ENCODE results near the gene SHB. TPM values are rescaled to one million over a fixed set of nuclear protein-coding genes. Genes with fewer than 3 reads are reported as not detected.

SHB gene
- total and polyA plus RNA-seq, 2 of the 13 experiments (the other 11 are each of a cell fraction or from before 2014, with no cell fraction given), result 19.4 to 20.7 TPM

- peak; percentile 87 for TF ChIP-seq ZNF687 (CRISPR knock-in tag; IDR thresholded peaks at IDR 0.05)
- TF ChIP-seq KDM3A (CRISPR knock-in tag; IDR thresholded peaks at IDR 0.05; ENCODE audit: low read depth), result 0 out of 2 replicates have a peak, but pooled peaks have one; percentile 45
- 0 out of 2 replicates have a peak, but pooled peaks have one; percentile 13 for TF ChIP-seq DRAP1 (CRISPR knock-in tag; IDR thresholded peaks at IDR 0.05)
- TF ChIP-seq, protein P1, sequence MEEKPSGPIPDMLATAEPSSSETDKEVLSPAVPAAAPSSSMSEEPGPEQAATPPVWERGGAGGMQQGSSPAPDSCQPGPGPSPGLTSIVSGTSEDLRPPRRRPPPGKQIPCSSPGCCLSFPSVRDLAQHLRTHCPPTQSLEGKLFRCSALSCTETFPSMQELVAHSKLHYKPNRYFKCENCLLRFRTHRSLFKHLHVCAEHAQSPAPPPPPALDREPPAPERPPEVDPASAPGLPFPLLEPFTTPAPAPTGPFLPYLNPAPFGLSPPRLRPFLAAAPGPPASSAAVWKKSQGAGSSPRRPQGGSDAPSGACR (CRISPR knock-in tag; IDR thresholded peaks at IDR 0.05), result 0 out of 2 replicates have a peak, but pooled peaks have one; percentile 50
- TF ChIP-seq ELF3 (CRISPR knock-in tag; IDR thresholded peaks at IDR 0.05), result peak; percentile 36; the same call in 1 of the 2 replicates
- TF ChIP-seq ZNF10 (CRISPR knock-in tag; IDR thresholded peaks at IDR 0.05; ENCODE audit: borderline replicate concordance, low read depth), result no peak
- TF ChIP-seq SOX6 (IDR thresholded peaks at IDR 0.05), result no peak
- TF ChIP-seq SOX6 (CRISPR knock-in tag; IDR thresholded peaks at IDR 0.05), result peak; percentile 89
- TF ChIP-seq ZMYM3 (CRISPR knock-in tag; IDR thresholded peaks at IDR 0.05), result 0 out of 2 replicates have a peak, but pooled peaks have one; percentile 16
- TF ChIP-seq, protein P2, sequence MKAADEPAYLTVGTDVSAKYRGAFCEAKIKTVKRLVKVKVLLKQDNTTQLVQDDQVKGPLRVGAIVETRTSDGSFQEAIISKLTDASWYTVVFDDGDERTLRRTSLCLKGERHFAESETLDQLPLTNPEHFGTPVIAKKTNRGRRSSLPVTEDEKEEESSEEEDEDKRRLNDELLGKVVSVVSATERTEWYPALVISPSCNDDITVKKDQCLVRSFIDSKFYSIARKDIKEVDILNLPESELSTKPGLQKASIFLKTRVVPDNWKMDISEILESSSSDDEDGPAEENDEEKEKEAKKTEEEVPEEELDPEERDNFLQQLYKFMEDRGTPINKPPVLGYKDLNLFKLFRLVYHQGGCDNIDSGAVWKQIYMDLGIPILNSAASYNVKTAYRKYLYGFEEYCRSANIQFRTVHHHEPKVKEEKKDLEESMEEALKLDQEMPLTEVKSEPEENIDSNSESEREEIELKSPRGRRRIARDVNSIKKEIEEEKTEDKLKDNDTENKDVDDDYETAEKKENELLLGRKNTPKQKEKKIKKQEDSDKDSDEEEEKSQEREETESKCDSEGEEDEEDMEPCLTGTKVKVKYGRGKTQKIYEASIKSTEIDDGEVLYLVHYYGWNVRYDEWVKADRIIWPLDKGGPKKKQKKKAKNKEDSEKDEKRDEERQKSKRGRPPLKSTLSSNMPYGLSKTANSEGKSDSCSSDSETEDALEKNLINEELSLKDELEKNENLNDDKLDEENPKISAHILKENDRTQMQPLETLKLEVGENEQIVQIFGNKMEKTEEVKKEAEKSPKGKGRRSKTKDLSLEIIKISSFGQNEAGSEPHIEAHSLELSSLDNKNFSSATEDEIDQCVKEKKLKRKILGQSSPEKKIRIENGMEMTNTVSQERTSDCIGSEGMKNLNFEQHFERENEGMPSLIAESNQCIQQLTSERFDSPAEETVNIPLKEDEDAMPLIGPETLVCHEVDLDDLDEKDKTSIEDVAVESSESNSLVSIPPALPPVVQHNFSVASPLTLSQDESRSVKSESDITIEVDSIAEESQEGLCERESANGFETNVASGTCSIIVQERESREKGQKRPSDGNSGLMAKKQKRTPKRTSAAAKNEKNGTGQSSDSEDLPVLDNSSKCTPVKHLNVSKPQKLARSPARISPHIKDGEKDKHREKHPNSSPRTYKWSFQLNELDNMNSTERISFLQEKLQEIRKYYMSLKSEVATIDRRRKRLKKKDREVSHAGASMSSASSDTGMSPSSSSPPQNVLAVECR (CRISPR knock-in tag; IDR thresholded peaks at IDR 0.05; ENCODE audit: borderline replicate concordance), result peak; percentile 61; the same call in 1 of the 2 replicates
- peak; percentile 46; the same call in 1 of the 2 replicates for TF ChIP-seq FOXK1 (CRISPR knock-in tag; IDR thresholded peaks at IDR 0.05; ENCODE audit: borderline replicate concordance, low read depth)
- TF ChIP-seq, protein P3, sequence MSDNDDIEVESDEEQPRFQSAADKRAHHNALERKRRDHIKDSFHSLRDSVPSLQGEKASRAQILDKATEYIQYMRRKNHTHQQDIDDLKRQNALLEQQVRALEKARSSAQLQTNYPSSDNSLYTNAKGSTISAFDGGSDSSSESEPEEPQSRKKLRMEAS (IDR thresholded peaks at IDR 0.05), result peak; percentile 51; the same call in 1 of the 2 replicates
- TF ChIP-seq, protein P4, sequence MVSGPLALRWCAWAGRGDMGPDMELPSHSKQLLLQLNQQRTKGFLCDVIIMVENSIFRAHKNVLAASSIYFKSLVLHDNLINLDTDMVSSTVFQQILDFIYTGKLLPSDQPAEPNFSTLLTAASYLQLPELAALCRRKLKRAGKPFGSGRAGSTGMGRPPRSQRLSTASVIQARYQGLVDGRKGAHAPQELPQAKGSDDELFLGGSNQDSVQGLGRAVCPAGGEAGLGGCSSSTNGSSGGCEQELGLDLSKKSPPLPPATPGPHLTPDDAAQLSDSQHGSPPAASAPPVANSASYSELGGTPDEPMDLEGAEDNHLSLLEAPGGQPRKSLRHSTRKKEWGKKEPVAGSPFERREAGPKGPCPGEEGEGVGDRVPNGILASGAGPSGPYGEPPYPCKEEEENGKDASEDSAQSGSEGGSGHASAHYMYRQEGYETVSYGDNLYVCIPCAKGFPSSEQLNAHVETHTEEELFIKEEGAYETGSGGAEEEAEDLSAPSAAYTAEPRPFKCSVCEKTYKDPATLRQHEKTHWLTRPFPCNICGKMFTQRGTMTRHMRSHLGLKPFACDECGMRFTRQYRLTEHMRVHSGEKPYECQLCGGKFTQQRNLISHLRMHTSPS (CRISPR knock-in tag; IDR thresholded peaks at IDR 0.05; ENCODE audit: low read depth), result peak; percentile 58; the same call in 1 of the 2 replicates
- no peak for TF ChIP-seq NONO (IDR thresholded peaks at IDR 0.05)
- TF ChIP-seq NONO (CRISPR knock-in tag; conservative IDR thresholded peaks at IDR 0.05), result peak; percentile 68; the same call in 1 of the 2 replicates
These were observed 104.9 kb downstream of the SHB start (continued) for GRCh38 chr9:37963936-37964739.

All from HepG2 (cell line).